ENCODE data around the gene SMIM10.
"Not testable (repeated sequence)": the region's sequence is repeated elsewhere in the genome, so short reads cannot be mapped to it uniquely, and the experiment has no call there.

The SMIM10 gene

GRCh38 chrX:135010921-135011320 is 20.1 kb downstream of the SMIM10 start:
- DNase-seq = no peak

DNA sequence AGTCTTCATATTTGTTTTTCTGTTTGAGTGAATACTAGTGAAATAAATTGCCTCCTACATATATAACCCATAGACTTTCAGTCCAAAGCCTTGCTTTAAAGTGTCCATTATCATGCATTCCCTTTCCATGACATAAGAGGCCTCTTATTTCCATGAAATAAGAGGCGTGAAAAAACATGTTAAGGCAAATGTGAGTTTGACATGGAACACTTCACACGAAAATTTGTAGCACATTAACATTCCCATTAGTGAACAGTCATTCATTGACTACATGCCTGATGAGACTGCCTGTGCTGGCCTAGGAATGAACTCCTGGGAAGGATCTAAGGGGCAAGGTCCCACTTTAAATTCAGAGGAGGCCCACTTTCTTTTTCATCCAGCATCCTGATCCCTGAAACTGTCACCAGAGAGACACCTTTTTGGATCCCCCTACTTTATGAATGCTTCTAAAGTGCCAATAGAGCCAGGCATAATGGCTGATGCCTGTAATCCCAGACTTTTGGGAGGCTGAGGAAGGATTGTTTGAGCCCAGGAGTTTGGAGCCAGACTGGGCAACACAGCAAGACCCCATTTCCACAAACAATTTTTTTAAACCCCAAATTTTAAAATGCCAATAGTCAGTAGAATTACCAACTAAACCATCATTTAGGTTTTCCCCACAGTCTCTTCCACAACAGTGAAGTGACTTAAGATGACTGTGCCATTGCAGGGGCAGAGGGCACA is 24.9 kb downstream of the SMIM10 start:
- DNase-seq = no peak

GRCh38 chrX:135019890-135020289 is 29.1 kb downstream of the SMIM10 start:
- DNase-seq = not testable (repeated sequence)

DNA sequence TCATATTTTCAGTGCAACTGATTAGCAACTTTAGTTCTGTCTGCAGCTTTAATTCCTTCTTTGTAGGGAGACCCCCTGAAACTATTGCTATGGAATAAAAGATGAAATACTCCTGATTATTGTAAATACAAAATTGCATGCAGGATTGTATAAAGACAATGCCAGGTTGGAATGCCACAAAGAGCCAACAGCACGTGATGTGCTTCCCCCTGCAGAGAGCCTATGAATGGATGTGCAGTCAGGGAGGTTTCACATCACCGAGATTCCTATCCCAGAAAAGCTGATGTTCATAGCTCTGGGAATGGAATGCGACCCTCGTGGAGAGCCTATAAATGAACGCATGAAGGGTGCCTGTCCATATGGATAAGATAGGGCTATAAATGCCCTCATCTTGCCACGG is 33.0 kb downstream of the SMIM10 start:
- DNase-seq = not testable (repeated sequence)

DNA sequence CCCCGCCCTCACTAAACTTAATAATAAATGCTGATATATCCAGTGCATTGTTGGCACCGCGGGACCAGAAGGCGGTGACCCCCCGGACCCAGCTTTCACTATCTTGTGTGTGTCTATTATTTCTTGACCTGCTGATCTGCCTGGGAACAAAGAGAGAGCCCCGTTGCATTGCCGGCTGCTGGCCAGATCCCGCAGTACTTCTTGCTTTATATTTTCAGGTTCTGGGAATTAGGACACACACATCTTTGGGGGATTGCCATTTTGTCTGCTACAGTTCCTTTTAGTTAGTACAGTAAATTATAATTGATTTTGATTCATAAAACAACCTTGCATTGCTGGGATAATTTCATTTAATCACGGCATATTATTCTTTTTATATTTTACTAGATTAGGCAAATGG is 33.7 kb downstream of the SMIM10 start:
- DNase-seq = no peak

- not testable (repeated sequence) for DNase-seq
Measured at GRCh38 chrX:135030207-135030963, 39.6 kb downstream of the SMIM10 start.

GRCh38 chrX:135041149-135042123 is 50.6 kb downstream of the SMIM10 start:
- DNase-seq = not testable (repeated sequence)
